GM12875 (cell line): ENCODE data around the gene NFIA.

Experiments used
- H3K4me3 ChIP-seq: one replicate; pipeline ENCODE4 v1.5.1; 2011; ENCODE audit warnings: low read depth, low read length, control low read depth
- CTCF ChIP-seq: IDR thresholded peaks from 2 replicates; pipeline ENCODE4 v1.5.1; 2011; ENCODE audit warnings: low read depth, mild to moderate bottlenecking, control low read depth, inconsistent platforms, low read length, moderate library complexity, borderline replicate concordance; ENCODE audit not compliant: insufficient read depth

The NFIA gene

GRCh38 chr1:61352845-61353435 lies 270.6 kb downstream of the NFIA start:
- no peak for TF ChIP-seq CTCF
- no peak overlapping the region for H3K4me3 ChIP-seq

DNA sequence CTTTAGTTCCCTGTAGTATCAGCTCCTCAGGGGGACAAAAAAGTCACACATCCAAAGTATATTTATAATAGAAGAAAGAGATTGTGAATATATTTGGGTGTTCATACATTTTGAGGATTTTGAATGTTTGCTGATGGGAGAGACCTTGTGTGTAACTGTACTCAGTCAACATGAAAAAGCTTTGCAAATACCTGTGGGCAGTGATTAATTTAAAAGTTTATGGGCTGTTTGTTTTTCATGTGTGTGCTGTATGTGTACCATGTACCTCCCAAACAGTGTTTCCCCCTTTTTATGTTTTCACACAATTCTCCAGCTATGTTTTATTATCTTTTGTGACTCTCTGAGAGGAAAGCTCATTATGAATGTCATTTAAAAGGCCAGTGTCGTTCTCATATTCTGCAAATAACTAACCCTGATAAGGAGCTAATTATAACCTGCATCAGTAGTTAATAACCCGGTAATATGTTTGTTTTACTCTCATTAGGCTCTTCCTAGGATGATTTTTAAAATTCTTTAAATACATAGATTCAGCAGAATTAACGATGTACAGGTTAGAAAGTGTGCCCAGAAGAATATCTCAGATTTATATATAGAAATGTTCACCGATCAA lies 271.5 kb downstream of the NFIA start:
- no peak overlapping the region for H3K4me3 ChIP-seq
- no peak for TF ChIP-seq CTCF

DNA sequence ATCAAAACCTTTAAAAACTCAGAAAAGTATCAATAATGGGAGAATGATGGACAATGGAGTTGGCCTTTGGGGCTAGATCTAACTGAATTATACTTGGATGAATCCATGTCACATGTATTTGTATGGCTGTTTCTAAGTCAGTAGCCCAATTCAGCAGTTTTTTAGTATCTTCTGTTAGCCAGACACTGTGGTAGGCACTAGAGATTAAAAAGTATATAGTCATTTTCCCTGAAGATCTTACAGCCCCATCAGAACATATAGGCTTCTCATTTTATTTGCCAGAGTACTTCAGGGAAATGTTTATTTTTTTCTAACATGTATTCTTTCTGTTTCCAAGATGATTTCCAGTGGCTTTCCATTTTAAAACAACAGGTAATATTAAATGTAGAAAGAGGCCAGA lies 273.7 kb downstream of the NFIA start:
- no peak for TF ChIP-seq CTCF
- H3K4me3 ChIP-seq: no peak overlapping the region

DNA sequence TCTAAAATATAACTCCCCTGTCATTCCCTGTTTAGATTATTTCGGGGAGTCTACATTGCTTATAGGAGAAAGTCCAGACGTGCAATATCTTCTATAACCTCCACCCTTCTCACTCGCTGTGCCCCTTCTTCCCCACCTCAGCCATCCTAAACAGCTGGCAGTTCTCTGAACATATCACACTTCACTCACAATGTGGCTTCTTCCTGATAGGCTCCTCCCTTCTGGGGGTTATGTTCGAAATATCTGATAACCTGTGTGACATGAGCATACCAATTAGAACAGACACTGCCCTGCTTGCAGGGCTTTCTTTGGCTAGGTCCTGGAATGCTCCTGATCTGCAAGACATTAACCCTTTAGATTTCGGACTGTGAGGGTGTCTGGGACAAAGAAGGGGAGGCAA lies 274.6 kb downstream of the NFIA start:
- TF ChIP-seq CTCF: no peak
- H3K4me3 ChIP-seq: no peak overlapping the region

GRCh38 chr1:61357539-61357938 lies 275.2 kb downstream of the NFIA start:
- no peak for TF ChIP-seq CTCF
- no peak overlapping the region for H3K4me3 ChIP-seq

DNA sequence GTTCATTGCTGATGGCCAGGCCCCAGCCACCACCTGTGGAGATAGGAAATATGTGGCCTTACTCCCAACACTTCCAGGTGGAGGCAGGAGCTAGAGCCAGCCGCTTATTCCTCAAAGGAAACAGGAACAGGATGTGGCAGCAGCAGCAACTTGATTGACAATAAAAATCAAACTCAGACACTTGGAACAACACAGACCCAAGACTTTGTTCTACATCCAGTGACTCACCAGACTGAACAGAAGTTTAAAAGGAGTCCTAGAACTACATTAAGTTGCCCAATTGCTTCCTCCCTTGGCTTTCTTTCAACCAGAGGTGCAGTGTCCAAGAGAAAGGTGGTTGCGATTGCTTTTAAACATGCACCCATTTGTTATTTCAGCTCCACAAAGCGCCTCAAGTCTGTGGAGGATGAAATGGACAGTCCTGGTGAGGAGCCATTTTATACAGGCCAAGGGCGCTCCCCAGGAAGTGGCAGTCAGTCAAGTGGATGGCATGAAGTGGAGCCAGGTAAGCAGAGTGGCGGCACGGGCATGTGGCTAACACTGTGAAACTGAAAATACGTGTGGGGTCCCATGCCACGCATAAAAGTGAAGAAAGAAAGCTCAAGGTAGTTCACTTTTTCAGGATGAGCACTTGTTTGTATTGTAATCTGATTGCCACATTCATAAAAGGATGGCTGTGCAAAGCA lies 276.6 kb downstream of the NFIA start:
- TF ChIP-seq CTCF: no peak
- H3K4me3 ChIP-seq: no peak overlapping the region

DNA sequence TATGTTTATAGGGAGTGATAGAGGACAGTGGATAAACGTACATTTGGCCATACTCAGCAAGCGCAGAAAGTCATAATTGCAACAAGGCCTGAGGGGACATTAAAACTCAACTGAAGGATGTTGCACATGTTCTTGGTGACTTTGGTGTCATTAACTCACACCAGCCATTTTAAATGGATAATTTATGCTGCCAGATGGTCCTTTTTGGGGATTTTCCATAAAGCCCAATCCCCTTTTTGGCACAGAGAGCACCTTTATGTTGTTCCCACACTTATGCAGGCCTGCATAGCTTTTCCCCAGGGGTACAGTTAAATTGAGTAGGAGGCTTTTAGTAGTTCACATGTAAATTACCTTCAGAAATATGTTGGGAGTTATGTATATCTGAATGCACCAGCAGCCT lies 279.6 kb downstream of the NFIA start:
- TF ChIP-seq CTCF: no peak

More for the DNA sequence above, 279.6 kb downstream of the NFIA start:
- H3K4me3 ChIP-seq: no peak overlapping the region
